RKO (cell line): ENCODE data around the gene PPP1CA.

Source experiments
- DNase-seq: peaks from one replicate; pipeline ENCODE4 v3.0.0-alpha.2; 2016; ENCODE audit warnings: low spot score

PPP1CA gene

GRCh38 chr11:67382276-67383136, 19.2 kb downstream of the PPP1CA start:
- DNase-seq: peak; percentile 77

- no peak for DNase-seq
Observed at GRCh38 chr11:67381244-67381972, 20.2 kb downstream of the PPP1CA start.

- no peak for DNase-seq
Observed at GRCh38 chr11:67379061-67380058, 22.3 kb downstream of the PPP1CA start.

- DNase-seq: no peak
Observed at GRCh38 chr11:67378544-67378943, 23.1 kb downstream of the PPP1CA start.

- DNase-seq: no peak
Observed at GRCh38 chr11:67376873-67377808, 24.5 kb downstream of the PPP1CA start.

GRCh38 chr11:67376063-67376820, 25.4 kb downstream of the PPP1CA start:
- no peak for DNase-seq

GRCh38 chr11:67375320-67376055, 26.2 kb downstream of the PPP1CA start:
- no peak for DNase-seq

GRCh38 chr11:67374571-67375281, 26.9 kb downstream of the PPP1CA start:
- no peak for DNase-seq

GRCh38 chr11:67373648-67374570, 27.7 kb downstream of the PPP1CA start:
- peak; percentile 93 for DNase-seq

GRCh38 chr11:67372993-67373647, 28.5 kb downstream of the PPP1CA start, which contains the start of gene CLCF1:
Gene CLCF1, minus strand, starts transcription at chr11:67373598. Its CDS starts 59 bp downstream, at chr11:67373539.
- peak; percentile 49 for DNase-seq

- DNase-seq: no peak
Observed at GRCh38 chr11:67372321-67372992, 29.2 kb downstream of the PPP1CA start.

GRCh38 chr11:67371911-67372320, 29.7 kb downstream of the PPP1CA start:
- no peak for DNase-seq

GRCh38 chr11:67371189-67371910, 30.3 kb downstream of the PPP1CA start:
- DNase-seq: peak; percentile 63

GRCh38 chr11:67370351-67371076, 31.1 kb downstream of the PPP1CA start:
- no peak for DNase-seq

GRCh38 chr11:67369801-67370284, 31.8 kb downstream of the PPP1CA start:
- no peak for DNase-seq
